Lower leg skin (tissue), 3 donors: ENCODE measurements around the gene PDS5B.

Experiments
- CTCF ChIP-seq, 3 donors: fragments of 450-650 bp; IDR thresholded peaks; one replicate each; pipeline ENCODE4 v1.5.1; 2016; ENCODE audit warnings: antibody characterized with exemption in 3 of 3, mild to moderate bottlenecking in 3 of 3, moderate library complexity in 2 of 3
- POLR2A ChIP-seq, 2 donors: fragments of 450-650 bp; IDR thresholded peaks; one replicate each; pipeline ENCODE4 v1.6.1; 2016 to 2017; ENCODE audit warnings: antibody characterized with exemption in 2 of 2, mild to moderate bottlenecking in 1 of 2, moderate library complexity in 1 of 2

DNA sequence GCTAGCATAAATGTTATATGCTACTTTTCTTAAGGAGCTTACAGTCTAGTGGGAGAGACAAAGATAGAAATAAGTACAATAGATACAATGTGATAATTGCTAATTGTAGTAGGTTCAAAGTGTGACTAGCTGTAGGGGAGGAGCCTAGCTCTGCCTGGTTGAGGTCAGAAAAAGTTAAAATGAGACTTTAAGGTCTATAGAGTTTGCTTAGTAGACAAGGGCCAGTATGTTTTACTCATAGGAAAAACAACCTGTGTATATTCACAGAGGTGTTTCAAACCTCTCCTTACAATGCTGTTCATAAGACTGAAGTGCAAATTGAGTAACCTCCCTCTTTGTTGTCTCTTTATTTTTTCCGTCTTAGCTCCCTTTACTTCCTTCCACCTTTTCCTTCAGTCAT is 56.1 kb downstream of the PDS5B start:
- TF ChIP-seq CTCF (IDR thresholded peaks at IDR 0.05) (no peak), POLR2A (IDR thresholded peaks at IDR 0.05) (no peak)
